Natural killer cell (primary cell): Measurements from ENCODE around the gene TAF4. TPM values are rescaled to one million over a fixed set of nuclear protein-coding genes. Genes with fewer than 3 reads are reported as not detected.

Experiments used
- ATAC-seq, 3 donors: fragments of 150-1000 bp in 2 of 3; fragments of 200-7000 bp in 1 of 3; cut with Tn5 transposase; 1 replicate in 1 of 3; 2 replicates in 2 of 3; pipeline ENCODE4 v1.10.0; 2021; ENCODE audit warnings: mild to moderate bottlenecking in 2 of 3, moderate library complexity in 2 of 3
- DNase-seq, 2 donors: peaks; one replicate each; pipeline versions ENCODE4 v3.0.0 to v3.0.0-alpha.2; 2013 to 2021; ENCODE audit warnings: mixed read lengths in 1 of 2
- H3K27ac ChIP-seq: one replicate; pipeline ENCODE4 v1.5.1; 2013; ENCODE audit warnings: mild to moderate bottlenecking, low read length
- H3K27me3 ChIP-seq: one replicate; pipeline ENCODE4 v1.6.1; 2013; ENCODE audit warnings: low read length; ENCODE audit not compliant: control insufficient read depth, insufficient read depth
- H3K36me3 ChIP-seq: one replicate; pipeline ENCODE4 v1.6.1; 2013; ENCODE audit warnings: low read length; ENCODE audit not compliant: control insufficient read depth, insufficient read depth
- H3K4me1 ChIP-seq: one replicate; pipeline ENCODE4 v1.6.1; 2013; ENCODE audit warnings: low read length; ENCODE audit not compliant: control insufficient read depth, insufficient read depth
- H3K4me3 ChIP-seq: one replicate; pipeline ENCODE4 v1.5.1; 2013; ENCODE audit warnings: low read length
- H3K9me3 ChIP-seq: one replicate; pipeline ENCODE4 v1.6.1; 2013; ENCODE audit warnings: low read length; ENCODE audit not compliant: control insufficient read depth, insufficient read depth
- H3K27ac Mint-ChIP-seq, 2 donors: one replicate each; pipeline ENCODE4 v1.8.0; 2022; ENCODE audit warnings: mild to moderate bottlenecking in 2 of 2, mixed read lengths in 2 of 2, moderate library complexity in 1 of 2
- H3K27me3 Mint-ChIP-seq, 2 donors: one replicate each; pipeline ENCODE4 v1.8.0; 2022; ENCODE audit warnings: low read depth in 2 of 2, mixed read lengths in 2 of 2
- H3K36me3 Mint-ChIP-seq: one replicate; pipeline ENCODE4 v1.8.0; 2022; ENCODE audit warnings: mixed read lengths
- H3K4me1 Mint-ChIP-seq, 2 donors: one replicate each; pipeline ENCODE4 v1.8.0; 2022; ENCODE audit warnings: mixed read lengths in 2 of 2
- H3K4me3 Mint-ChIP-seq: one replicate; pipeline ENCODE4 v1.8.0; 2022; ENCODE audit warnings: mild to moderate bottlenecking, moderate library complexity, mixed read lengths
- H3K9me3 Mint-ChIP-seq, 2 donors: one replicate each; pipeline ENCODE4 v1.8.0; 2022; ENCODE audit warnings: mixed read lengths in 2 of 2
- WGBS: methylation state at CpG from one replicate; pipeline ENCODE4 v1.1.7; 2013; ENCODE audit warnings: missing lambda C conversion rate; ENCODE audit not compliant: insufficient coverage; 5-methylcytosine and 5-hydroxymethylcytosine counted together
- intact Hi-C: fragments of 100-400 bp; cut with micrococcal nuclease; formaldehyde crosslinking; loops from one replicate; pipeline ENCODE4 v1.14.2; 2022
- total RNA-seq, 4 donors: library from RNA; stranded (reverse); fragments of 120-200 nt in 1 of 4; gene quantifications; one replicate each; pipeline versions ENCODE4 v1.2.3 to v1.2.4, GENCODE V29; 2013 to 2022
- TF ChIP-seq, protein P1 (sequence below): fragments of 200-600 bp; IDR thresholded peaks from one replicate; pipeline ENCODE4 v1.8.0; 2022; ENCODE audit warnings: antibody characterized with exemption

TAF4 gene
- total RNA-seq, 3 donors from 2014 or later (not counting 1 experiment from before 2014, with no cell fraction given), result 30.0 to 35.1 (median 30.3) TPM

DNA sequence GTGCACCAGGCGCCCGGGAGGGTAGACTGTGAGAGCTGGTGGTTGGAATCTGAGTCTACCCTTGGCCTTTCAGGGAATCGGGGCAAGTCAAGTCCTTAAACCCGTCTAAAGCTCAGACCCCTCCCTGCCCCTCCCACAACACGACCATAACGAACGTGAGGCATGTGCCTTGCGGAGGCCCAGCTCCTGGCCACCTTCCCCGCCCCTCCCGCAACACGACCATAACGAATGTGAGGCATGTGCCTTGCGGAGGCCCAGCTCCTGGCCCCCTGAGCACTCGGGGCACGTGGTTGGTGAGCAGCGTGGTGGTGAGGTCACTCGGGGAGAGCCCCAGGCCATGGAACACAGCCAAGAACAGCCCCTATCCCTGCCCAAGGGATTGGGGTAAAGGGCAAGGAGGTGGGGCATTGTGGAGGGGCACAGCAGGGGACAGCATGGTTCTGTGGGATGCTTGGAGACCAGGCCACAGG is 132.2 kb downstream of the TAF4 start:
- H3K4me3 ChIP-seq, result no peak overlapping the region
- Mint-ChIP-seq H3K4me3 (no peak overlapping the region), H3K27ac (no peak overlapping the region), H3K9me3 (no peaks in the 10 kb centered on the region), H3K27me3 (peaks cover 0 to 3% of the 10 kb centered on the region in 2 donors), H3K36me3 (no peaks in the 10 kb centered on the region), H3K4me1 (peaks cover 5 to 8% of the 10 kb centered on the region in 2 donors)
- H3K4me1 ChIP-seq, result no peaks in the 10 kb centered on the region
- H3K27me3 ChIP-seq, result no peaks in the 10 kb centered on the region
- intact Hi-C loops, result no loop called here
- 88% methylated on average over 17 of the region's 17 CpGs for WGBS
- no peak for DNase-seq
- no peaks in the 10 kb centered on the region for H3K36me3 ChIP-seq
- no peak for ATAC-seq
- H3K9me3 ChIP-seq, result no peaks in the 10 kb centered on the region
- no peak overlapping the region for H3K27ac ChIP-seq
- TF ChIP-seq, protein P1, sequence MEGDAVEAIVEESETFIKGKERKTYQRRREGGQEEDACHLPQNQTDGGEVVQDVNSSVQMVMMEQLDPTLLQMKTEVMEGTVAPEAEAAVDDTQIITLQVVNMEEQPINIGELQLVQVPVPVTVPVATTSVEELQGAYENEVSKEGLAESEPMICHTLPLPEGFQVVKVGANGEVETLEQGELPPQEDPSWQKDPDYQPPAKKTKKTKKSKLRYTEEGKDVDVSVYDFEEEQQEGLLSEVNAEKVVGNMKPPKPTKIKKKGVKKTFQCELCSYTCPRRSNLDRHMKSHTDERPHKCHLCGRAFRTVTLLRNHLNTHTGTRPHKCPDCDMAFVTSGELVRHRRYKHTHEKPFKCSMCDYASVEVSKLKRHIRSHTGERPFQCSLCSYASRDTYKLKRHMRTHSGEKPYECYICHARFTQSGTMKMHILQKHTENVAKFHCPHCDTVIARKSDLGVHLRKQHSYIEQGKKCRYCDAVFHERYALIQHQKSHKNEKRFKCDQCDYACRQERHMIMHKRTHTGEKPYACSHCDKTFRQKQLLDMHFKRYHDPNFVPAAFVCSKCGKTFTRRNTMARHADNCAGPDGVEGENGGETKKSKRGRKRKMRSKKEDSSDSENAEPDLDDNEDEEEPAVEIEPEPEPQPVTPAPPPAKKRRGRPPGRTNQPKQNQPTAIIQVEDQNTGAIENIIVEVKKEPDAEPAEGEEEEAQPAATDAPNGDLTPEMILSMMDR, result no peak

DNA sequence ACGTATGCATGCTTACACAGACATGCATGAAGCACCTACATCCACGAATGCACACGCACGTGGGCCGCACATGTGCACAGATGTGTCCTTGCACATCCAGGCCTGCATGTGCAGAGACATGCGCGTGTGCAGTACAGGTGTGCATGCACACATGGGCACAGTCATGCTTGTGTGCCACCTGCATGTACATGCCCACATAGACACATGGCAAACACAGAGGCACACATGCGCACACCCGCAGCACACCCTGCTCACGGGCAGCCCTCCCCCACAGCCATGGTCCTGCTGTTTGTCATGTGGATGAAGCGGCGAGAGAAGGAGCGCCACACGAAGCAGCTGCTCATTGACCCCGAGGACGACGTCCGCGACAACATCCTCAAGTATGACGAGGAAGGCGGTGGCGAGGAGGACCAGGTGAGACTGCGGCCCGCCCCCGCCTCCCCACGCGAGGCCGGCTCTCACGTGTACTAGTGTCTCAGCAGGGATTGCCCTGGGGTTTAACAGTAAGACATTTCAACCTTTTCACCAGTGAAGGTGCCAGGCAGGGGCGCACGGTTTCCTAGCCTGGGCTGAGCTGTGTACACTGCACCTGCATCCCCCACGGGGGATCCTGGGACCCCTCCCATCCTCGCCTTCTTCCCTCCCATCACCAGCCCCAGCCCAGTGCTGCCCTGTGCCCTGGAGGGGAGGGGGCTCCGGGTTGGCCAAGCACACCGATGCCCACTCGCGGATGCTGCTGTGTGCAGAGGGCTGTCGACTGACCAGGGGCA is 132.8 kb downstream of the TAF4 start:
- Histone ChIP-seq H3K4me1 (no peaks in the 10 kb centered on the region), H3K4me3 (no peak overlapping the region), H3K27ac (no peak overlapping the region), H3K36me3 (no peaks in the 10 kb centered on the region), H3K27me3 (no peaks in the 10 kb centered on the region), H3K9me3 (no peaks in the 10 kb centered on the region)
- intact Hi-C loops, result no loop called here
- Mint-ChIP-seq H3K36me3 (no peaks in the 10 kb centered on the region), H3K4me1 (peaks cover 5 to 8% of the 10 kb centered on the region in 2 donors), H3K27ac (no peak overlapping the region), H3K9me3 (no peaks in the 10 kb centered on the region), H3K4me3 (no peak overlapping the region), H3K27me3 (peaks cover 0 to 3% of the 10 kb centered on the region in 2 donors)
- ATAC-seq, result no peak
- DNase-seq, result no peak
- WGBS, result 94% methylated on average over 36 of the region's 38 CpGs
- TF ChIP-seq, protein P1, result no peak

DNA sequence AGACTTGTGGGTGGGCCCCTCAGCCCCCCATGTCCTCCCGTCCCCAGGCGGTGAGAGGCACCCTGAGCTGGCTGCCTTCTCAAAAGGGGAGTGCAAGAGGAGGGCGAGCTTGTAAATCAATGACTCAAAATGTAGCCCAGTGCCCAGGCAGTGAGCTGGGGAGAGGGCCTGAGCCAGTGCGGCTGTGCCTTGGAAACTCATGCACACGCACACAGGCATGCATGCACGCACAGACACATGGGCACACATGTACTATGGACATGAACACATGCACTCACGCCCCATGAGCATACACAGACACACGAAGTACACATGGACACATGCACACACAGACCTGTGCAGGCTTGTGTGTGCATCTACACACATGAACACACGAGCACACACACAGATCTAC is 133.5 kb downstream of the TAF4 start:
- Mint-ChIP-seq H3K4me1 (peaks cover 5 to 8% of the 10 kb centered on the region in 2 donors), H3K4me3 (no peak overlapping the region), H3K27me3 (peaks cover 0 to 3% of the 10 kb centered on the region in 2 donors), H3K27ac (no peak overlapping the region), H3K36me3 (no peaks in the 10 kb centered on the region), H3K9me3 (no peaks in the 10 kb centered on the region)
- WGBS, result 90% methylated on average over 9 of the region's 9 CpGs
- Histone ChIP-seq H3K36me3 (no peaks in the 10 kb centered on the region), H3K4me1 (no peaks in the 10 kb centered on the region), H3K27me3 (no peaks in the 10 kb centered on the region), H3K4me3 (no peak overlapping the region), H3K9me3 (no peaks in the 10 kb centered on the region), H3K27ac (no peak overlapping the region)
- intact Hi-C loops, result no loop called here
- TF ChIP-seq, protein P1, result no peak
- ATAC-seq (no peak), DNase-seq (no peak)
